Breast epithelium (tissue), 3 donors: Measurements from ENCODE around the gene SLC10A2.

Source experiments
- CTCF ChIP-seq, 3 donors: fragments of 450-650 bp; IDR thresholded peaks; one replicate each; pipeline ENCODE4 v1.5.1; 2016 to 2017; ENCODE audit warnings: antibody characterized with exemption in 3 of 3, mild to moderate bottlenecking in 3 of 3, moderate library complexity in 3 of 3
- POLR2A ChIP-seq: fragments of 450-650 bp; IDR thresholded peaks from one replicate; pipeline ENCODE4 v1.6.1; 2016; ENCODE audit warnings: antibody characterized with exemption, mild to moderate bottlenecking, moderate library complexity
- POLR2AphosphoS5 ChIP-seq, 3 donors: sonication (generic); formaldehyde crosslinking; IDR thresholded peaks; one replicate each; pipeline ENCODE4 v1.6.1; 2017; ENCODE audit warnings: antibody characterized with exemption in 3 of 3

GRCh38 chr13:103081435-103081834 lies 15.2 kb upstream of the SLC10A2 start:
- TF ChIP-seq CTCF (IDR thresholded peaks at IDR 0.05) = no peak
- no peak for TF ChIP-seq POLR2A
- no peak for TF ChIP-seq POLR2AphosphoS5 (IDR thresholded peaks at IDR 0.05)
